Vagina (tissue), 2 donors: ENCODE measurements around the gene OBSL1. TPM values are rescaled to one million over a fixed set of nuclear protein-coding genes. Genes with fewer than 3 reads are reported as not detected.

Source experiments
- DNase-seq, 2 donors: peaks; one replicate each; pipeline ENCODE4 v3.0.0-alpha.2; 2017; ENCODE audit errors: extremely low spot score in 2 of 2
- H3K27ac ChIP-seq: fragments of 200-600 bp; sonication (generic); one replicate; pipeline ENCODE4 v1.5.1; 2019
- H3K27me3 ChIP-seq: fragments of 200-600 bp; sonication (generic); one replicate; pipeline ENCODE4 v1.5.1; 2019
- H3K36me3 ChIP-seq, 2 donors: fragments of 200-600 bp; sonication (generic); one replicate each; pipeline ENCODE4 v1.5.1; 2017 to 2019
- H3K4me1 ChIP-seq: fragments of 200-600 bp; sonication (generic); one replicate; pipeline ENCODE4 v1.5.1; 2019
- H3K4me3 ChIP-seq, 2 donors: fragments of 200-600 bp; sonication (generic); 1 replicate in 1 of 2; 2 replicates in 1 of 2; pipeline ENCODE4 v1.5.1; 2016 to 2019
- H3K9me3 ChIP-seq: fragments of 200-600 bp; sonication (generic); one replicate; pipeline ENCODE4 v1.5.1; 2019
- CTCF ChIP-seq, 3 experiments: fragments of 450-650 bp in 2 of 3; fragments of 200-600 bp in 1 of 3; sonication (generic) in 1 of 3; IDR thresholded peaks; one replicate each; pipeline ENCODE4 v1.5.1; 2017 to 2019; ENCODE audit warnings: antibody characterized with exemption in 3 of 3, mild to moderate bottlenecking in 2 of 3, moderate library complexity in 2 of 3
- POLR2A ChIP-seq, 2 donors: fragments of 450-650 bp; IDR thresholded peaks; one replicate each; pipeline ENCODE4 v1.6.1; 2017; ENCODE audit warnings: antibody characterized with exemption in 2 of 2, mild to moderate bottlenecking in 2 of 2, moderate library complexity in 2 of 2
- POLR2AphosphoS5 ChIP-seq, 2 donors: sonication (generic); formaldehyde crosslinking; IDR thresholded peaks; one replicate each; pipeline ENCODE4 v1.9.0; 2017; ENCODE audit warnings: antibody characterized with exemption in 2 of 2, mild to moderate bottlenecking in 2 of 2, low read depth in 1 of 2; ENCODE audit not compliant: insufficient read depth in 1 of 2
- intact Hi-C: fragments of 100-400 bp; cut with DNase I; formaldehyde crosslinking; loops from one replicate; pipeline ENCODE4 v1.15.1; 2023
- total RNA-seq: library from RNA; depleted of rRNA; stranded (reverse); fragments of >200 nt; gene quantifications from one replicate; pipeline ENCODE4 v1.2.3, GENCODE V29; 2016

Gene OBSL1
- total RNA-seq, 1 donor from 2014 or later: 53.0 TPM

- Histone ChIP-seq H3K36me3 (no peaks in the 10 kb centered on the region), H3K9me3 (no peaks in the 10 kb centered on the region), H3K27me3 (no peaks in the 10 kb centered on the region), H3K4me1 (no peaks in the 10 kb centered on the region), H3K27ac (no peak overlapping the region), H3K4me3 (no peak overlapping the region)
- intact Hi-C loops: no loop called here
- TF ChIP-seq POLR2A (IDR thresholded peaks at IDR 0.05) (no peak), CTCF (IDR thresholded peaks at IDR 0.05) (no peak), POLR2AphosphoS5 (IDR thresholded peaks at IDR 0.05; ENCODE audit: insufficient read depth in 1 of 2, low read depth in 1 of 2) (no peak)
- DNase-seq: no peak
Observed at GRCh38 chr2:219591091-219591490, 19.8 kb upstream of the OBSL1 start.

- TF ChIP-seq POLR2AphosphoS5 (IDR thresholded peaks at IDR 0.05; ENCODE audit: insufficient read depth in 1 of 2, low read depth in 1 of 2): no peak
- TF ChIP-seq POLR2A (IDR thresholded peaks at IDR 0.05): no peak
- H3K4me1 ChIP-seq: no peaks in the 10 kb centered on the region
- intact Hi-C loops: no loop called here
Observed at GRCh38 chr2:219581346-219581745, 10.0 kb upstream of the OBSL1 start.

GRCh38 chr2:219578811-219579613, 7.7 kb upstream of the OBSL1 start:
- Histone ChIP-seq H3K27me3 (no peaks in the 10 kb centered on the region), H3K9me3 (no peaks in the 10 kb centered on the region), H3K36me3 (no peaks in the 10 kb centered on the region), H3K4me1 (no peaks in the 10 kb centered on the region), H3K4me3 (no peak overlapping the region), H3K27ac (no peak overlapping the region)
- no peak for DNase-seq
- TF ChIP-seq CTCF (IDR thresholded peaks at IDR 0.05) (no peak), POLR2A (IDR thresholded peaks at IDR 0.05) (no peak), POLR2AphosphoS5 (IDR thresholded peaks at IDR 0.05; ENCODE audit: insufficient read depth in 1 of 2, low read depth in 1 of 2) (no peak)
- intact Hi-C loops: no loop called here

More at GRCh38 chr2:219581346-219581745, 10.0 kb upstream of the OBSL1 start:
- Histone ChIP-seq H3K27me3 (no peaks in the 10 kb centered on the region), H3K27ac (no peak overlapping the region), H3K36me3 (no peaks in the 10 kb centered on the region), H3K9me3 (no peaks in the 10 kb centered on the region), H3K4me3 (no peak overlapping the region)
- no peak for DNase-seq

GRCh38 chr2:219576505-219577388, 5.4 kb upstream of the OBSL1 start:
- intact Hi-C loops: no loop called here
- Histone ChIP-seq H3K4me3 (no peak overlapping the region), H3K27ac (no peak overlapping the region), H3K27me3 (no peaks in the 10 kb centered on the region), H3K4me1 (peaks cover 2% of the 10 kb centered on the region), H3K36me3 (no peaks in the 10 kb centered on the region), H3K9me3 (no peaks in the 10 kb centered on the region)
- no peak for TF ChIP-seq POLR2AphosphoS5 (IDR thresholded peaks at IDR 0.05; ENCODE audit: insufficient read depth in 1 of 2, low read depth in 1 of 2)
- TF ChIP-seq CTCF (IDR thresholded peaks at IDR 0.05): no peak
- no peak for TF ChIP-seq POLR2A (IDR thresholded peaks at IDR 0.05)
- no peak for DNase-seq

GRCh38 chr2:219575566-219576504, 4.5 kb upstream of the OBSL1 start:
- TF ChIP-seq POLR2AphosphoS5 (IDR thresholded peaks at IDR 0.05; ENCODE audit: insufficient read depth in 1 of 2, low read depth in 1 of 2) (no peak), CTCF (IDR thresholded peaks at IDR 0.05) (no peak), POLR2A (IDR thresholded peaks at IDR 0.05) (no peak)
- H3K9me3 ChIP-seq: no peaks in the 10 kb centered on the region
- no peaks in the 10 kb centered on the region for H3K36me3 ChIP-seq
- H3K4me3 ChIP-seq: no peak overlapping the region
- no peak for DNase-seq
- intact Hi-C loops: no loop called here
- no peaks in the 10 kb centered on the region for H3K27me3 ChIP-seq
- H3K4me1 ChIP-seq: peaks cover 7% of the 10 kb centered on the region
- no peak overlapping the region for H3K27ac ChIP-seq
